NCI-H82 treated with DMSO at 0.1 percent for 48 hours (cell line): ENCODE measurements around the gene CCNH.

Source experiments
- DNase-seq: peaks from one replicate; lab custom pipeline; 2025; ENCODE audit not compliant: unreplicated experiment; lab: John Stamatoyannopoulos, UW

Gene CCNH

GRCh38 chr5:87403899-87404298 is 8.8 kb downstream of the CCNH start:
- DNase-seq: no peak

- no peak for DNase-seq
Measured at GRCh38 chr5:87403409-87403808, 9.3 kb downstream of the CCNH start.

- no peak for DNase-seq
Measured at GRCh38 chr5:87401626-87402025, 11.1 kb downstream of the CCNH start.

GRCh38 chr5:87400305-87400899 is 12.3 kb downstream of the CCNH start:
- no peak for DNase-seq

- no peak for DNase-seq
Measured at GRCh38 chr5:87399720-87400119, 13.0 kb downstream of the CCNH start.

- DNase-seq: peak; percentile 65
Measured at GRCh38 chr5:87398981-87399614, 13.6 kb downstream of the CCNH start.

- DNase-seq: no peak
Measured at GRCh38 chr5:87394411-87395165, 18.1 kb downstream of the CCNH start.

GRCh38 chr5:87393331-87393730 is 19.4 kb downstream of the CCNH start:
- DNase-seq: no peak

GRCh38 chr5:87392801-87393200 is 19.9 kb downstream of the CCNH start:
- DNase-seq: no peak

- no peak for DNase-seq
Measured at GRCh38 chr5:87392170-87392569, 20.6 kb downstream of the CCNH start.

- DNase-seq: no peak
Measured at GRCh38 chr5:87390576-87391199, 22.0 kb downstream of the CCNH start.

GRCh38 chr5:87390075-87390474 is 22.7 kb downstream of the CCNH start:
- no peak for DNase-seq

- DNase-seq: no peak
Measured at GRCh38 chr5:87389296-87390034, 23.3 kb downstream of the CCNH start.

GRCh38 chr5:87388129-87388528 is 24.6 kb downstream of the CCNH start:
- no peak for DNase-seq

- DNase-seq: no peak
Measured at GRCh38 chr5:87385802-87386201, 26.9 kb downstream of the CCNH start.

GRCh38 chr5:87383216-87383615 is 29.5 kb downstream of the CCNH start:
- no peak for DNase-seq

- no peak for DNase-seq
Measured at GRCh38 chr5:87382224-87382623, 30.5 kb downstream of the CCNH start.

GRCh38 chr5:87372705-87373104 is 40.0 kb downstream of the CCNH start:
- no peak for DNase-seq

GRCh38 chr5:87369431-87369830 is 43.3 kb downstream of the CCNH start:
- DNase-seq: no peak

GRCh38 chr5:87368601-87369000 is 44.1 kb downstream of the CCNH start:
- DNase-seq: no peak

GRCh38 chr5:87367243-87367642 is 45.5 kb downstream of the CCNH start:
- no peak for DNase-seq
